Neural progenitor cell (in vitro differentiated cells): ENCODE results near the gene SERPINE1. TPM values are rescaled to one million over a fixed set of nuclear protein-coding genes. Genes with fewer than 3 reads are reported as not detected.

Source experiments
- DNase-seq: peaks from one replicate; pipeline ENCODE4 v3.0.0-alpha.2; 2016; ENCODE audit warnings: low spot score
- H2AFZ ChIP-seq: fragments of 200-600 bp; sonication (generic); replicated peaks from 2 replicates; pipeline ENCODE4 v1.6.1; 2016; ENCODE audit warnings: antibody characterized with exemption
- H3F3A ChIP-seq: fragments of 200-600 bp; sonication (generic); 2 replicates; pipeline ENCODE4 v1.6.1; 2016; ENCODE audit warnings: antibody characterized with exemption, low read depth
- H3K27ac ChIP-seq: fragments of 200-600 bp; sonication (generic); 2 replicates; pipeline ENCODE4 v1.5.1; 2016; ENCODE audit warnings: mild to moderate bottlenecking
- H3K27me3 ChIP-seq: fragments of 200-600 bp; sonication (generic); 2 replicates; pipeline ENCODE4 v1.6.1; 2016; ENCODE audit warnings: mild to moderate bottlenecking, moderate library complexity
- H3K36me3 ChIP-seq: fragments of 200-600 bp; sonication (generic); 2 replicates; pipeline ENCODE4 v1.5.1; 2016
- H3K4me1 ChIP-seq: fragments of 200-600 bp; sonication (generic); 2 replicates; pipeline ENCODE4 v1.6.1; 2016; ENCODE audit warnings: mixed run types
- H3K4me2 ChIP-seq: fragments of 200-600 bp; sonication (generic); 2 replicates; pipeline ENCODE4 v1.6.1; 2016
- H3K4me3 ChIP-seq: fragments of 200-600 bp; sonication (generic); 2 replicates; pipeline ENCODE4 v1.5.1; 2016
- H3K79me2 ChIP-seq: fragments of 200-600 bp; sonication (generic); 2 replicates; pipeline ENCODE4 v1.6.1; 2016; ENCODE audit warnings: low read depth
- H3K9ac ChIP-seq: fragments of 200-600 bp; sonication (generic); 2 replicates; pipeline ENCODE4 v1.6.1; 2016
- H3K9me3 ChIP-seq: fragments of 200-600 bp; sonication (generic); 2 replicates; pipeline ENCODE4 v1.5.1; 2016; ENCODE audit warnings: low read depth
- H4K20me1 ChIP-seq: fragments of 200-600 bp; sonication (generic); 2 replicates; pipeline ENCODE4 v1.6.1; 2016; ENCODE audit warnings: low read depth
- H3K27ac Mint-ChIP-seq: 3 replicates; pipeline ENCODE4 v1.8.0; 2021; ENCODE audit warnings: mixed read lengths
- H3K27me3 Mint-ChIP-seq: 2 replicates; pipeline ENCODE4 v1.8.0; 2022; ENCODE audit warnings: low read depth, mild to moderate bottlenecking, inconsistent platforms, moderate library complexity, mixed read lengths; ENCODE audit not compliant: insufficient read depth
- H3K36me3 Mint-ChIP-seq: 3 replicates; pipeline ENCODE4 v1.8.0; 2021; ENCODE audit warnings: mixed read lengths
- H3K4me1 Mint-ChIP-seq: 3 replicates; pipeline ENCODE4 v1.8.0; 2021; ENCODE audit warnings: mixed read lengths
- H3K4me3 Mint-ChIP-seq: 3 replicates; pipeline ENCODE4 v1.8.0; 2021; ENCODE audit warnings: mild to moderate bottlenecking, moderate library complexity, mixed read lengths
- H3K9me3 Mint-ChIP-seq: 3 replicates; pipeline ENCODE4 v1.8.0; 2020; ENCODE audit warnings: mixed read lengths
- CTCF ChIP-seq: fragments of 200-600 bp; sonication (generic); IDR thresholded peaks from 2 replicates; pipeline ENCODE4 v1.5.1; 2017; ENCODE audit warnings: antibody characterized with exemption, mild to moderate bottlenecking
- EZH2 ChIP-seq: fragments of 200-600 bp; sonication (generic); IDR thresholded peaks from 2 replicates; pipeline ENCODE4 v1.6.1; 2017; ENCODE audit warnings: antibody characterized with exemption, mild to moderate bottlenecking, moderate library complexity
- EZH2phosphoT487 ChIP-seq: fragments of 200-600 bp; sonication (generic); IDR thresholded peaks from 2 replicates; pipeline ENCODE4 v1.6.1; 2017; ENCODE audit warnings: antibody characterized with exemption
- total RNA-seq: library from RNA; depleted of rRNA; stranded (reverse); fragments of >200 nt; gene quantifications from 2 replicates; pipeline ENCODE4 v1.2.3, GENCODE V29; 2015; ENCODE audit warnings: low replicate concordance

SERPINE1 gene
- total RNA-seq, 1 donor from 2014 or later, result not detected

GRCh38 chr7:101138213-101138870, 11.4 kb downstream of the SERPINE1 start:
- Histone ChIP-seq H3K27me3 (no peaks in the 10 kb centered on the region), H3K36me3 (no peaks in the 10 kb centered on the region), H3K4me1 (peaks cover 22% of the 10 kb centered on the region), H3K9me3 (no peaks in the 10 kb centered on the region), H3F3A (peaks cover 14% of the 10 kb centered on the region), H3K4me3 (no peak overlapping the region), H3K79me2 (no peaks in the 10 kb centered on the region), H3K9ac (no peak overlapping the region), H4K20me1 (no peaks in the 10 kb centered on the region), H3K27ac (no peak overlapping the region), H2AFZ (no peak overlapping the region), H3K4me2 (no peak overlapping the region)
- TF ChIP-seq EZH2phosphoT487 (no peak), CTCF (peak; percentile 80)
- H3K9me3 Mint-ChIP-seq, result no peaks in the 10 kb centered on the region
- peaks cover 6% of the 10 kb centered on the region for H3K27me3 Mint-ChIP-seq
- DNase-seq, result peak; percentile 74
- peak overlapping the region; percentile 73 for H3K4me3 Mint-ChIP-seq
- H3K4me1 Mint-ChIP-seq, result peaks cover 38% of the 10 kb centered on the region
- H3K36me3 Mint-ChIP-seq, result no peaks in the 10 kb centered on the region
- H3K27ac Mint-ChIP-seq, result peak overlapping the region; percentile 57

GRCh38 chr7:101140339-101140699, 13.4 kb downstream of the SERPINE1 start:
- H3K9ac ChIP-seq, result no peak overlapping the region
- H3K36me3 ChIP-seq, result no peaks in the 10 kb centered on the region
- no peak overlapping the region for H3K27ac ChIP-seq
- Mint-ChIP-seq H3K36me3 (no peaks in the 10 kb centered on the region), H3K27ac (peak overlapping the region; percentile 39), H3K4me3 (no peak overlapping the region), H3K27me3 (peaks cover 3% of the 10 kb centered on the region), H3K4me1 (peaks cover 21% of the 10 kb centered on the region), H3K9me3 (no peaks in the 10 kb centered on the region)
- no peak overlapping the region for H2AFZ ChIP-seq
- peaks cover 3% of the 10 kb centered on the region for H3K4me1 ChIP-seq
- H3K4me2 ChIP-seq, result no peak overlapping the region
- H3K79me2 ChIP-seq, result no peaks in the 10 kb centered on the region
- TF ChIP-seq EZH2, result no peak
- TF ChIP-seq EZH2phosphoT487, result no peak
- no peak for TF ChIP-seq CTCF
- no peak for DNase-seq
- no peak overlapping the region for H3K4me3 ChIP-seq
- H3K9me3 ChIP-seq, result no peaks in the 10 kb centered on the region
- H4K20me1 ChIP-seq, result no peaks in the 10 kb centered on the region
- no peaks in the 10 kb centered on the region for H3K27me3 ChIP-seq
- H3F3A ChIP-seq, result no peaks in the 10 kb centered on the region

GRCh38 chr7:101140746-101141382, 14.0 kb downstream of the SERPINE1 start:
- TF ChIP-seq EZH2 (no peak), EZH2phosphoT487 (no peak), CTCF (no peak)
- DNase-seq, result no peak
- H3K36me3 Mint-ChIP-seq, result no peaks in the 10 kb centered on the region
- no peak overlapping the region for H3K4me3 Mint-ChIP-seq
- Histone ChIP-seq H4K20me1 (no peaks in the 10 kb centered on the region), H3K36me3 (no peaks in the 10 kb centered on the region), H2AFZ (no peak overlapping the region), H3K4me3 (no peak overlapping the region), H3K9me3 (no peaks in the 10 kb centered on the region), H3K4me2 (no peak overlapping the region), H3K27me3 (no peaks in the 10 kb centered on the region), H3K79me2 (no peaks in the 10 kb centered on the region), H3K4me1 (no peaks in the 10 kb centered on the region), H3F3A (no peaks in the 10 kb centered on the region), H3K9ac (no peak overlapping the region), H3K27ac (no peak overlapping the region)
- H3K9me3 Mint-ChIP-seq, result no peaks in the 10 kb centered on the region
- peaks cover 5% of the 10 kb centered on the region for H3K27me3 Mint-ChIP-seq
- H3K4me1 Mint-ChIP-seq, result peaks cover 19% of the 10 kb centered on the region
- H3K27ac Mint-ChIP-seq, result no peak overlapping the region
